IPS-15b (cell line): ENCODE data around the gene SLC46A2.

Source experiments
- H3K27me3 ChIP-seq: one replicate; pipeline ENCODE4 v1.6.1; 2013; ENCODE audit warnings: low read length; ENCODE audit not compliant: control insufficient read depth, insufficient read depth
- H3K36me3 ChIP-seq: one replicate; pipeline ENCODE4 v1.6.1; 2013; ENCODE audit warnings: low read length; ENCODE audit not compliant: control insufficient read depth, insufficient read depth
- H3K4me1 ChIP-seq: one replicate; pipeline ENCODE4 v1.6.1; 2013; ENCODE audit warnings: mild to moderate bottlenecking, low read length; ENCODE audit not compliant: control insufficient read depth, insufficient read depth
- H3K4me3 ChIP-seq: one replicate; pipeline ENCODE4 v1.5.1; 2013; ENCODE audit warnings: low read depth, low read length
- H3K9ac ChIP-seq: one replicate; pipeline ENCODE4 v1.6.1; 2013; ENCODE audit warnings: low read depth, mild to moderate bottlenecking, low read length
- H3K9me3 ChIP-seq: one replicate; pipeline ENCODE4 v1.6.1; 2013; ENCODE audit warnings: mild to moderate bottlenecking, low read length; ENCODE audit not compliant: control insufficient read depth, insufficient read depth

Gene SLC46A2

DNA sequence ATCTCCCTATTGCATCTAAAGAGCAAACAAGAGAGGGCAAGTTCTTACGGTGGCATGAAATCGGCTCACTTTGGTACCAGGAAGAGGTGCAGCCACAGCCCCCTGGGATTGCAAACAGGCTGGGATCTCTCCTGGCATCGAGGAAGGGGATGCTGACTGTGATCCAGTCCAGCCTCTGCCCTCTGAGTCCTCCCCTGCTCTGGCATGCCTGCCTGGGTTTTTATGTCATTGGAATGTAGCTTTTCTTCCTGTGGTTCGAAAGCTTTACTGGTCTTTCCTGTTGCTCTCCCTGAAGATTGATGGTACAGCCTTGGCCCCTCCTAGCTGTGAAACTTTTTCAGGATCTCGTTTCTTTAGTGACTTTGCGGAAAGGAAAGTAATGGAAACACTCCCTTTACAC is 6.6 kb downstream of the SLC46A2 start:
- Histone ChIP-seq H3K4me3 (no peak overlapping the region), H3K36me3 (no peaks in the 10 kb centered on the region), H3K9me3 (no peaks in the 10 kb centered on the region), H3K27me3 (peaks cover under 1% of the 10 kb centered on the region), H3K9ac (peak overlapping the region; percentile 50), H3K4me1 (no peaks in the 10 kb centered on the region)

- Histone ChIP-seq H3K27me3 (no peaks in the 10 kb centered on the region), H3K4me1 (no peaks in the 10 kb centered on the region), H3K36me3 (no peaks in the 10 kb centered on the region), H3K9me3 (no peaks in the 10 kb centered on the region), H3K9ac (no peak overlapping the region), H3K4me3 (no peak overlapping the region)
These were observed 9.3 kb downstream of the SLC46A2 start for GRCh38 chr9:112881331-112881730.

GRCh38 chr9:112880650-112881049 is 10.0 kb downstream of the SLC46A2 start:
- Histone ChIP-seq H3K9ac (no peak overlapping the region), H3K9me3 (no peaks in the 10 kb centered on the region), H3K27me3 (no peaks in the 10 kb centered on the region), H3K4me1 (no peaks in the 10 kb centered on the region), H3K36me3 (no peaks in the 10 kb centered on the region), H3K4me3 (no peak overlapping the region)

DNA sequence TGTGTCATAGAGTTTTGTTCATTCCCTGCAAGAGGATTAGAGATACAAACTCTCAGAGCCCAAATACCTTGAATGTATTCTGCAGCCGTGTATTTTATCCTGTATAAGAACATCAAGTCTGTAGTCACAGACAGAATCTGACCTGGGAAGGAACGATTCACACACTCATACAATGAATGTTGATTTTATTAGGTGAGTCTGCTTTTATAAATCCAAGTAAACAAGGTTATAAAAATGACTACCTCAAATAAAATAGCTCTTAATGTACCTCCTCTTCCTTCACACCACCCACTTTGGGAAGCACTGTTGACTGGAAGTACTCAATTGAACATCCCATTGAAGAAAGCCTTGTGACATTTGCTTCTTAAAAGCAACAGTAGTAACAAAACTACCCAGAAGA is 11.9 kb downstream of the SLC46A2 start:
- Histone ChIP-seq H3K36me3 (no peaks in the 10 kb centered on the region), H3K27me3 (no peaks in the 10 kb centered on the region)

DNA sequence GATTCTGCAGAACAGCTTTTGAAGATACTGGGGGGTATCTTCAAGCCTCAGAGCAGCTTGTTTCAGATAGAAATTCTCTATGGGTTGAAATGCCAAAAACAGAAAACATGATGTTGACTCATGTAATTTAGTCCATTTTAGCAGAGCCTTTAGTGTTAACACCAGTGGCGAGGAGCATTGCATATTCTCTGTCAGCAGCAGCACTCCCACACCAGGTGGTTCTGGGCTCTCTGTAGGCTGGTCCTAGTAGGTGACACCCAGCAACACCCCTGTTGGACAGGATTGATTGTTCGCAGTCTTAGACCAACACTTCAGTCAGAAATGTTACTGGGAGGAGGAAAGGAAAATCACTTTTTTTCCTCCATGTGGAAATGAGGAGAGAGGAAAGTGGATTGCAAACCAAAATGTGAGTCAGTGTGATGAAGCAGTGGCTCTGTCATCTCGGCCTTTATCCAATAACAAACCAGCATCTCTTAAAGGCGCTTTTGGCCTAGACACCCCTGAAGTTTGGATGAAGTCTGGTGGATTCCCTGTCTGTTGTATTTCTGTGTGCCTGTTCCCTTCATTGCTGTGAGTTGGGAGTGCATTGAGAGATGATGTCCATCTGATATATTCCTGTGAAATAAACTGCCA is 16.8 kb downstream of the SLC46A2 start:
- Histone ChIP-seq H3K9me3 (no peaks in the 10 kb centered on the region), H3K27me3 (no peaks in the 10 kb centered on the region), H3K9ac (no peak overlapping the region), H3K36me3 (peaks cover under 1% of the 10 kb centered on the region), H3K4me1 (no peaks in the 10 kb centered on the region), H3K4me3 (no peak overlapping the region)

More for the DNA sequence above, 11.9 kb downstream of the SLC46A2 start:
- Histone ChIP-seq H3K9ac (no peak overlapping the region), H3K4me1 (no peaks in the 10 kb centered on the region), H3K4me3 (no peak overlapping the region), H3K9me3 (no peaks in the 10 kb centered on the region)

GRCh38 chr9:112872019-112872418 is 18.7 kb downstream of the SLC46A2 start:
- Histone ChIP-seq H3K27me3 (no peaks in the 10 kb centered on the region), H3K9me3 (no peaks in the 10 kb centered on the region), H3K9ac (no peak overlapping the region), H3K4me1 (peaks cover 4% of the 10 kb centered on the region), H3K36me3 (peaks cover 5% of the 10 kb centered on the region), H3K4me3 (no peak overlapping the region)

DNA sequence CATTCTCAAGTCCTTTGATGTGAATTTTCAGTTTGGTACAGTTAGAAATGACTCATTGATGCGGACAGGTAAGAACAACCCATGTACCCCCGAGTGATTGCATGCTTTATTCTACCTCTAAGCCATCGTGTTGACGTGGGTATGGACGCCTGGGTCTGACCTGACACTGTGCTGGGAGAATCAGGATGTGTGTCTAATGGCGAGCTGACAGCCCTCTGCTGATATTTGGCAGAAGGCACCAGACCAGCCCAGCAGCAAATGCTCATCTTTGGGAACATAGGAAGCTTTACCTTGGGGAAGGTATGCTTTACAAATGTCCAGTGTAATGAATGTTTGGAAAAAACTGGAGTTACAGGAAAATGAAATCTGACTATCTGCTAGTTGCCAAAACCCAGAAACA is 20.1 kb downstream of the SLC46A2 start:
- H3K4me1 ChIP-seq: peaks cover 4% of the 10 kb centered on the region
- H3K36me3 ChIP-seq: peaks cover 5% of the 10 kb centered on the region
- no peaks in the 10 kb centered on the region for H3K27me3 ChIP-seq
- H3K9ac ChIP-seq: no peak overlapping the region
- no peaks in the 10 kb centered on the region for H3K9me3 ChIP-seq
- no peak overlapping the region for H3K4me3 ChIP-seq

GRCh38 chr9:112869917-112870316 is 20.8 kb downstream of the SLC46A2 start:
- no peak overlapping the region for H3K4me3 ChIP-seq
- no peak overlapping the region for H3K9ac ChIP-seq
- no peaks in the 10 kb centered on the region for H3K27me3 ChIP-seq
- no peaks in the 10 kb centered on the region for H3K9me3 ChIP-seq
- peaks cover 4% of the 10 kb centered on the region for H3K4me1 ChIP-seq
- H3K36me3 ChIP-seq: peaks cover 5% of the 10 kb centered on the region

GRCh38 chr9:112869041-112869529 is 21.6 kb downstream of the SLC46A2 start:
- Histone ChIP-seq H3K4me3 (no peak overlapping the region), H3K36me3 (peaks cover 9% of the 10 kb centered on the region), H3K27me3 (no peaks in the 10 kb centered on the region), H3K9ac (no peak overlapping the region), H3K4me1 (peaks cover 4% of the 10 kb centered on the region), H3K9me3 (no peaks in the 10 kb centered on the region)

- peaks cover 4% of the 10 kb centered on the region for H3K4me1 ChIP-seq
- no peaks in the 10 kb centered on the region for H3K27me3 ChIP-seq
- no peaks in the 10 kb centered on the region for H3K9me3 ChIP-seq
- H3K9ac ChIP-seq: no peak overlapping the region
- H3K36me3 ChIP-seq: peaks cover 9% of the 10 kb centered on the region
- no peak overlapping the region for H3K4me3 ChIP-seq
These were observed 22.2 kb downstream of the SLC46A2 start for GRCh38 chr9:112868461-112868860.

- H3K4me3 ChIP-seq: no peak overlapping the region
- no peaks in the 10 kb centered on the region for H3K9me3 ChIP-seq
- H3K4me1 ChIP-seq: peaks cover 4% of the 10 kb centered on the region
- peaks cover 9% of the 10 kb centered on the region for H3K36me3 ChIP-seq
- H3K27me3 ChIP-seq: no peaks in the 10 kb centered on the region
- H3K9ac ChIP-seq: no peak overlapping the region
These were observed 23.2 kb downstream of the SLC46A2 start for GRCh38 chr9:112867275-112867991.

DNA sequence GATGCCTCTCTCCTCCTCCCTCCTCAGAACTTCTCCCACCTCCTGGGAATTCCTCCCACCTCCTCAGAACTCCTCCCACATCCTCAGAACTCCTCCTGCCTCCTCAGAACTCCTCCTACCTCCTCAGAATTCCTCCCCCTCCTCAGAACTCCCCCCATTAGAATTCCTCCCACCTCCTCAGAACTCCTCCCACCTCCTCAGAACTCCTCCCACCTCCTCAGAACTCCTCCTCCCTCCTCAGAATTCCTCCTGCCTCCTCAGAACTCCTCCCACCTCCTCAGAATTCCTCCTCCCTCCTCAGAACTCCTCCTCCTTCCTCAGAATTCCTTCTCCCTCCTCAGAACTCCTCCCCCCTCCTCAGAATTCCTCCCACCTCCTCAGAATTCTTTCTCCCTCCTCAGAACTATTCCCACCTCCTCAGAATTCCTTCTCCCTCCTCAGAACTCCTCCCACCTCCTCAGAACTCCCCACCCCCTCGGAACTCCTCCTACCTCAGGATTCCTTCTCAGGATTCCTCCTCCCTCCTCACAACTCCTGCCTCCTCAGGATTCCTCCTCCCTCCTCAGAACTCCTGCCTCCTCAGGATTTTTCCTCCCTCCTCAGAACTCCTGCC is 23.9 kb downstream of the SLC46A2 start:
- peaks cover 9% of the 10 kb centered on the region for H3K36me3 ChIP-seq
- peaks cover 4% of the 10 kb centered on the region for H3K4me1 ChIP-seq
- no peaks in the 10 kb centered on the region for H3K9me3 ChIP-seq
- no peak overlapping the region for H3K4me3 ChIP-seq
- H3K9ac ChIP-seq: no peak overlapping the region
- H3K27me3 ChIP-seq: no peaks in the 10 kb centered on the region
